ENCODE measurements around the gene ZMIZ2. TPM values are rescaled to one million over a fixed set of nuclear protein-coding genes. Genes with fewer than 3 reads are reported as not detected.

Gene ZMIZ2
- total and polyA plus RNA-seq, 8 donors, result 54.0 to 96.1 (median 65.8) TPM

- Histone ChIP-seq H3K36me3 (peaks cover 0 to 31% of the 10 kb centered on the region in 2 donors), H3K9me3 (no peaks in the 10 kb centered on the region), H3K27me3 (no peaks in the 10 kb centered on the region), H3K27ac (peak within 1 kb of the TSS; percentile 97 to 99), H3K4me1 (peaks cover 17 to 33% of the 10 kb centered on the region in 2 donors), H3K4me3 (peak within 1 kb of the TSS; percentile 91 to 95)
- TF ChIP-seq, protein P1, sequence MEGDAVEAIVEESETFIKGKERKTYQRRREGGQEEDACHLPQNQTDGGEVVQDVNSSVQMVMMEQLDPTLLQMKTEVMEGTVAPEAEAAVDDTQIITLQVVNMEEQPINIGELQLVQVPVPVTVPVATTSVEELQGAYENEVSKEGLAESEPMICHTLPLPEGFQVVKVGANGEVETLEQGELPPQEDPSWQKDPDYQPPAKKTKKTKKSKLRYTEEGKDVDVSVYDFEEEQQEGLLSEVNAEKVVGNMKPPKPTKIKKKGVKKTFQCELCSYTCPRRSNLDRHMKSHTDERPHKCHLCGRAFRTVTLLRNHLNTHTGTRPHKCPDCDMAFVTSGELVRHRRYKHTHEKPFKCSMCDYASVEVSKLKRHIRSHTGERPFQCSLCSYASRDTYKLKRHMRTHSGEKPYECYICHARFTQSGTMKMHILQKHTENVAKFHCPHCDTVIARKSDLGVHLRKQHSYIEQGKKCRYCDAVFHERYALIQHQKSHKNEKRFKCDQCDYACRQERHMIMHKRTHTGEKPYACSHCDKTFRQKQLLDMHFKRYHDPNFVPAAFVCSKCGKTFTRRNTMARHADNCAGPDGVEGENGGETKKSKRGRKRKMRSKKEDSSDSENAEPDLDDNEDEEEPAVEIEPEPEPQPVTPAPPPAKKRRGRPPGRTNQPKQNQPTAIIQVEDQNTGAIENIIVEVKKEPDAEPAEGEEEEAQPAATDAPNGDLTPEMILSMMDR (IDR thresholded peaks at IDR 0.05), result no peak
- DNase-seq, result peak; percentile 97 to 99 (median 98)
- ATAC-seq, result peak; percentile 93
- intact Hi-C loops (cut with DNase I), result no loop called here
Observed at GRCh38 chr7:44796504-44797328, 48.1 kb downstream of the ZMIZ2 start, which contains the start of gene PPIA. PPIA (plus strand) TSS chr7:44796681; CDS start chr7:44796725, 44 bp downstream.

DNA sequence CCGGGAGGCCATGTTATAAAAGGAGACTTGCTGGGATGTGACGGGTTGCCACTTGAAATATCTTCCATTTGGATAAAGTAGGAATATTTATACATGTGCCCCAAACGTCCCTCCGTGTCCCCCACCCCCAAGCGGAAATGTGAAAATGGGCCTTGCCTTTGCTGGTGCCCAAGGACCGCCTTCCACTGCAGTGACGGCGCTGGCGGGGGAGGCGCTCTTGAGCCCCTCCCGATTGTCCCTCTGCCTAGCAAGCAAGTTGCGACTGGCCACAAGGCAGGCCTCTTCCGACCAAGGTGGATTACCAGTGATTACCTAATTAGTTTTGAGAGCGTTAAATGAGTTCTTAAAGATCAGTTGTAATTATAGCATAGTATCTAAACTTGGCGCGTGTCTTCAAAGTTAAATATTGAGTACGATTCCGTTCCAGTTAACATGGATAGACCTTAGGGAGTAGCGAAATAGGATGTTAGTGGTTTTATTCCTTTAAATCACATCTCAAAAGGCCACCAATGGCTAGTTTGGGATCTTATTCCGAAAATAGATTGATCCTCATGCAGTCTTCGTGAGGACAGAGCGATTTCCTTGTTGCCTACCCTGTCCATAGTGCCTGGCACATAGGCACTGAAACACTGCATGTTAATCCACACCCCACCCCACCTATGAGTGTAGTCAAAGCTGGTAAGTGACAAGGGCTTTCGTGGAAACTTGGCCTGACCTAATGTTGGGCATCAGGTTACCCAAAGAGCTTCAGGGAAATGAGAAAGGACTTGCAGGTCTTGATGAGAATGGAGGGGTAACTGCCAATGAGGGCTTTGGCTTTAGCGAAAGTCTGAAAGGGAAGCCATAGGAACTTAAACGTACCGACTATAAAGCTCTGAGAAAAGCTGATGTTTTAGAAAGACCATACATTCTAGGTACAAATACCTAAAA is 48.9 kb downstream of the ZMIZ2 start:
- peaks cover 17 to 33% of the 10 kb centered on the region in 2 donors for H3K4me1 ChIP-seq
- ATAC-seq (peak; percentile 82), DNase-seq (peak; percentile 85 to 96 (median 93))
- intact Hi-C loops (cut with DNase I), result no loop called here
- H3K27ac ChIP-seq, result peak overlapping the region; percentile 97 to 99
- no peaks in the 10 kb centered on the region for H3K9me3 ChIP-seq
- H3K36me3 ChIP-seq, result peaks cover 0 to 40% of the 10 kb centered on the region in 2 donors
- TF ChIP-seq, protein P1 (IDR thresholded peaks at IDR 0.05), result peak; percentile 28 to 42
- H3K27me3 ChIP-seq, result no peaks in the 10 kb centered on the region
- peak overlapping the region; percentile 91 to 95 for H3K4me3 ChIP-seq

DNA sequence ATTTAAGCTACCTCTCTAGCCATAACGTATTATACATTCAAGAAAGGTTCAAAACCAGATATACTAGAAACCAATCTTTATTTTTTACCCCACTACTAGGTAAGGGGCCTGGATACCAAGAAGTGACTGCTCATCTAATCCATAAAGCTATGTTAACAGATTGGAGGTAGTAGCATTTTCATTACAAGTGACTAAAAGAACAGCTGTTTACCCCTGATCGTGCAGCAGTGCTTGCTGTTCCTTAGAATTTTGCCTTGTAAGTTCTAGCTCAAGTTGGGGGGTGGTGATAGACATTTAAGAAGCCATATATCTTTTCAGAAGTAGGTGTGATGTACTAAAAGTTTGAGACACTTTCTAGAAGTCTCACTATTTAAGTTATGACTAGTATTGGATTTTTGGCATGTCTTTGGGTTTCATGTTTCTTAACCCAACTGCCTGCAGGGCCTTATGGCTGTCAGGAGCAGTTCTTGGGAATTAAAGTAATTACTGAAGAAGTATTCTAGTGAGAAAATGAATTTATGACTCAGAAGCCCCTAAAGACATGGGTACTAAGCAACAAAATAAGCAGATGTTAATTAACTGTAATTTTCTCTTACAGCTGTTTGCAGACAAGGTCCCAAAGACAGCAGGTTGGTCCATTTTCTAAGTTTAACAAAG is 50.1 kb downstream of the ZMIZ2 start:
- Histone ChIP-seq H3K9me3 (no peaks in the 10 kb centered on the region), H3K36me3 (peaks cover 0 to 51% of the 10 kb centered on the region in 2 donors), H3K27ac (peak overlapping the region in 1 of 2 donors; percentile 28), H3K4me1 (peaks cover 17 to 33% of the 10 kb centered on the region in 2 donors), H3K27me3 (no peaks in the 10 kb centered on the region), H3K4me3 (peak overlapping the region; percentile 91 to 95)
- intact Hi-C loops (cut with DNase I), result no loop called here
- DNase-seq, result no peak
- TF ChIP-seq, protein P1 (IDR thresholded peaks at IDR 0.05), result no peak
- ATAC-seq, result no peak

- peaks cover 0 to 63% of the 10 kb centered on the region in 2 donors for H3K36me3 ChIP-seq
- H3K9me3 ChIP-seq, result no peaks in the 10 kb centered on the region
- TF ChIP-seq, protein P1 (IDR thresholded peaks at IDR 0.05), result no peak
- H3K27me3 ChIP-seq, result no peaks in the 10 kb centered on the region
- H3K27ac ChIP-seq, result no peak overlapping the region
- intact Hi-C loops (cut with DNase I), result no loop called here
- DNase-seq, result no peak
- peaks cover 17 to 33% of the 10 kb centered on the region in 2 donors for H3K4me1 ChIP-seq
- ATAC-seq, result no peak
- no peak overlapping the region for H3K4me3 ChIP-seq
Observed at GRCh38 chr7:44799939-44800338, 51.3 kb downstream of the ZMIZ2 start.

All from left lung (tissue), 10 donors.